ENCODE results near the gene TMPRSS4.

TMPRSS4 gene

DNA sequence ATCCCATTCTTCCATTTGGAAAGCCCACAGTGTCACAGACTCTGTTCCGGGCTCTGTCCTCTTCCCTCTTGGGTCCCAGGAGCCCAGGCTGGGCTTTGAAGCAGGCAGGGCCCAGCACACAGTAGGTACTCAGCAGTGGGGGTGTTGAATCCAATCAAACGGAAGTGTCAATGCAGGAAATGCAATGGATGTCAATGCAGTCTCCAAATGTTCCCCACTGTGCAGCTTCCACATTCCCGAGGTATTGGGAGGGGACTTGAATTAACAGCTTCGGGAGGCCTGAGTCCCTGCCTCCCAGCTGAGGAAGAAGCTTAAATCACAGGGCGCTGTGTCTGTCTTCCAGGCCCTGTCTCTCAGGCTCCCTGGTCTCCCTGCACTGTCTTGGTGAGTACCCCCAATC, 31.6 kb downstream of the TMPRSS4 start:
- DNase-seq: no peak

DNA sequence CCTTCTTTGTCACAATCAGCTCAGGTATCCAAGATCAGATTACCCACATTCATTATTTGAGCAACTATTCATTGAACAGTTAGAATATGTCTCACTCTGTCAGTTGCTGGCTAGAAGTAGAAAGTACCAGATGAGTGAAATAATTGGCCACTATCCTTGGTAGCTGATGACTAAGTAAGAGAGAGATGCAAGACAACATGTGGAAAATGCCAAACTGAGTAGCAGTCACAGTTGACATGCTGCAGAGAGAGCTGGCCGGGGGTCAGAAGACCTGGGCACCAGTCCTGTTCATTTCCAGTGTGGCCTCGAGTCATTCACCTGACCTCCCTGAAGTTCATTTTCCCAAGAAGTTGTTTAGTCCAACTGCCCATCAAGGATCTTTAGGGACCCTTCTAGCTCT, 32.4 kb downstream of the TMPRSS4 start:
- DNase-seq: no peak

DNA sequence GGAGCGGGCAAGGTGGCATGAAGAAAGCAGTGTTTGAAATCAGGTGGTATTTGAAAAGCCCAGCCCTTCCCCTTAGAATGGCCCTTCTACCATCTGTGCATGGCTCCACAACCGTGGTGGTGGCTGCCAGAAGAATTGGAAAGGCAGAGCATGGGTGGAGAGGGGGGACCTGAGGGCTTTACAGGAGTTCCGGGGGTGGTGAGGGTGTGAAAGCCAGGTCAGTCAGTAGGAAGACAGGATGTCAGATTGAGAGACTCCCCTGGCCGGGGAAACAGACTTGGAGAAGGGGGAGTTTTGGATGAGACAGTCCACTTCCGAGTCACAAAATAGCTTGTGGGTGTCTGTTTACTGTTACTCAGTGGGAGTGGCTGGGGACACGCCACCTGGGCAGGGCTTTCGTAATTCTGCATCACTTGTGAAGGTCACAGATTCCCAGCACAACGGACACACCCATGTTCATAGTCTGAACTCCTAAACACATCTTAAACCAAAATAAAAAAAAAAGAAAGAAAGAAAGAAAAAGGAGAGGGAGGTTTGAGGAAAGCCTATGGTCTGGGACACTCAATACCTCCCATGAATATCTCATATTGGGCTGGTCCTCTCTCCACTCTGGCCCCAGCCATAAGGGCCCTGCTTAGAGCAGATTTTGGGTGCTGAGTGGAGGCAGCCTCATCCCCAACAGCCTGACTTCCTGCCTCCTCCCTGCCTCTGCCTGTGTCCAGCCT, 34.3 kb downstream of the TMPRSS4 start:
- DNase-seq: no peak

DNA sequence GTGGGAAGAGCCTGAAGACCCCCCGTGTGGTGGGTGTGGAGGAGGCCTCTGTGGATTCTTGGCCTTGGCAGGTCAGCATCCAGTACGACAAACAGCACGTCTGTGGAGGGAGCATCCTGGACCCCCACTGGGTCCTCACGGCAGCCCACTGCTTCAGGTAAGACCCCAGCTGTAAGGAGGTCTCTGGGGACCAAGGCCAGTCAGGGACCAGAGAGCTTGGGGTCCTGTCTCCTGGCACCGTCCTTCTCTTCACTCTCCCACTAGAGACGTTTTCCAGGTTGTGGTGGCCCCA, 34.8 kb downstream of the TMPRSS4 start:
- no peak for DNase-seq

DNA sequence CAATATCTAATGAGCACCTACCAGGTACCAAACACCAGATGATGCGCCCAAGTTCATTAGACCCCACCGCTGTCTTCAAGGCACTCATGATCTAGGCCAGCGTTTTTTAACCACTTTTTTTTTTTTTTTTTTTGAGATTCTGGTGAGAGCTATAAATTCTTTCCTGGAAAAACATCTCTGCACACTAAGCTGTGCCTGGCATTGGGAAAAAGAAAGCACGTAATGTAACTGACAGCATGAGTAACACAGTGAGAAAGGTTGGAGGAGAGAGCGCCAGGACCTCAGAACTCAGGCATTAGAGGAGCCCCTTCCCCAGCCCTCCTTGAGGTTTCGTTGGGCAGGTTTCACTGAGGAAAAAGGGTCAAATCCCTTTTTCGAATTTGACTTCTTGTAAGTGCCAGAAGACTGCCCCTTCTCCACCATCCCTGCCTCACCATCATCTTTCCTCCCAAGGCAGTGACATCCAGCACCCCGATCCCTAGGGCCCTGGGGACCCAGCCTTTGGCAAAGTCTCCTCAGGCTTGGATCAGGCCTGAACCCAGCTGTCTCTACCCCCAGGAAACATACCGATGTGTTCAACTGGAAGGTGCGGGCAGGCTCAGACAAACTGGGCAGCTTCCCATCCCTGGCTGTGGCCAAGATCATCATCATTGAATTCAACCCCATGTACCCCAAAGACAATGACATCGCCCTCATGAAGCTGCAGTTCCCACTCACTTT, 36.0 kb downstream of the TMPRSS4 start:
- no peak for DNase-seq

DNA sequence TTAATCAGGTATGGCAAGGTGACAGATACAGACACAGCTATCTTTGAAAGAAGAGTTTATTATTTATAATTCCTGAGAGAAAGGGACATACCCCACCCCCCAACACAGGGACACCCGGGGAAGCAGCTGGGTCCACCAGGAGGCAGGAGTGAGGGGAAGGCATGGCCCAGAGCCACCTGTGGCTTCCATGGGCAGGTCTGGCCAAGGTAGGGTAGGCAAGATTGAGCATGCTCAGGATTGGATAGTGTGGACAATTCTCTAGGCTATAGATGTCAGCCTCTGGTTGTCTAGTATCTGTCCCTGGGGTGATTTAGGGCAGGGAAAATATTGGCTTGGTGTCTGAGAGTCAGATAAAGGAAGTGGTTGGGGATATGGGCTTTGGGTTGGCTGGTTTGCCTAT, 37.4 kb downstream of the TMPRSS4 start:
- DNase-seq: no peak

DNA sequence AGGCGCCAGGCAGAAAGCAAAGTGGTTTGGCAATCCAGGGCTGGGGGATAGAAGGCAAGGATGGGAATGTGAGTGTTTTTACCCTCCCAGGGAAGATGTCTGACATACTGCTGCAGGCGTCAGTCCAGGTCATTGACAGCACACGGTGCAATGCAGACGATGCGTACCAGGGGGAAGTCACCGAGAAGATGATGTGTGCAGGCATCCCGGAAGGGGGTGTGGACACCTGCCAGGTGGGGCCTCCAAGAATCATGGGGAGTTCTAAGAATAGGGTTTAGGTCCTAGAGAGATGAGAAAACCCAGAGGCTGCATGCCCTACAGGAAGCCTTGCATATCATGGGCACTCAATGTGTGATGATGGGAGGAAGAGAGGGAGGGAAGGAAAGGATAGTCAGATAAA, 38.2 kb downstream of the TMPRSS4 start:
- DNase-seq: no peak

DNA sequence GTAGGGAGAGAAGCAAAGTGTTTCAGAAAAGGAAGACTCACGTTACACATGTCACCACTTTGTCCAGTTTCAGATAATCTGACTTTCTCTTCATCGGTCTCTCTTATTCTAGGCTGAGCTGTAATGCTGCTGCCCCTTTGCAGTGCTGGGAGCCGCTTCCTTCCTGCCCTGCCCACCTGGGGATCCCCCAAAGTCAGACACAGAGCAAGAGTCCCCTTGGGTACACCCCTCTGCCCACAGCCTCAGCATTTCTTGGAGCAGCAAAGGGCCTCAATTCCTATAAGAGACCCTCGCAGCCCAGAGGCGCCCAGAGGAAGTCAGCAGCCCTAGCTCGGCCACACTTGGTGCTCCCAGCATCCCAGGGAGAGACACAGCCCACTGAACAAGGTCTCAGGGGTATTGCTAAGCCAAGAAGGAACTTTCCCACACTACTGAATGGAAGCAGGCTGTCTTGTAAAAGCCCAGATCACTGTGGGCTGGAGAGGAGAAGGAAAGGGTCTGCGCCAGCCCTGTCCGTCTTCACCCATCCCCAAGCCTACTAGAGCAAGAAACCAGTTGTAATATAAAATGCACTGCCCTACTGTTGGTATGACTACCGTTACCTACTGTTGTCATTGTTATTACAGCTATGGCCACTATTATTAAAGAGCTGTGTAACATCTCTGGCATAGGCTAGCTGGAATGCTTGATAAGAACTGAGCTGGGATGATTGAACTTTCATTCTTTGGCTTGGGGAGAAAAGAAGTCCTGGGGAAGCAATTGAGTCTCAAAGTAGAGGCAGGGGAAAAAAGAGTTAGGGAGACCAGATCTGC, 41.1 kb downstream of the TMPRSS4 start:
- no peak for DNase-seq

DNA sequence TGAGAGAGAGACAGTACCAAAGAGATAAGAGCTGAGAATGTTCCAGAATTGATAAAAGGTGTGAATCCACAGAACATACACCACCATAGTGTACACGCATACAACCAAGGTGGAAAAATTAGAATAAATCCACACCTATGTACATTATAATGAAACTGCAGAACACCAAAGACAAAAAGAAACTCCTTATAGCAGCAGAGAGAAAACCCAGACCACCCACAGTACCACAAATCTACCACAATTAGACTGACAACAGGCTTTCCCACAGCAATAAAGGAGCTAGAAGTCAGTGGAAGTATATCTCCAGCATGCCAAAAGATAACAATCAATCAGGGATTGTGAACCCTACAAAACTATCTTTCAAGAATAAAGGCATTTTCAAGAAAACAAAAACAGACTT, 43.9 kb downstream of the TMPRSS4 start:
- no peak for DNase-seq

DNA sequence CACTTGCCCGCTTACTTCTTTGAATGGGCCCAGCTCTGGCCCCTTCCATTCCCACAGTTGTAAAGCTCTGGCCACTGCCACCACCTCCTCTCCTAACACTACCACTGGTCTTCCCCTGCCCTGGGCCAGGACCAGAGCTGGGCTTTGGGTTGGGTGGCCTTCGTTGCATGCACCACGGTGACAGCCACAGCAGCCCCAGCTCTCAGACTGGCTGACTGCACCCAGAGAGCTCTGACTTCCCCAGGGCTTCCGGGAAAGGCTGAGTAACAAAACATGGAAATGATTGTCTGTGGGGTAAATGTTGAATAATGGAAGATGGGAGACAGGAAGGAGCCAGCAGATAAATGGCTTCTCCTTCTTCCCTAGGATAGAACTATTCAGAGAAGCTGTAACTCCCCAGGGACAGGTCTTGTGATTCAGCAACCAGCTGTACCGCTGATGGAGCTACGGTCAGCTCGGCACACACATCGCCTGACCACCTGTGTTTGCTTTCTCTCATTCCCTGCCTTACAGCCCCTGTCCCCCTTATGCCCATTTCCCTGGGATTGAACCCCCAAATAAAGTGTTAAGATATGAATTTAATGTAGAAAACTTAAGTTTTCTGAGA, 48.2 kb downstream of the TMPRSS4 start:
- DNase-seq: no peak

DNA sequence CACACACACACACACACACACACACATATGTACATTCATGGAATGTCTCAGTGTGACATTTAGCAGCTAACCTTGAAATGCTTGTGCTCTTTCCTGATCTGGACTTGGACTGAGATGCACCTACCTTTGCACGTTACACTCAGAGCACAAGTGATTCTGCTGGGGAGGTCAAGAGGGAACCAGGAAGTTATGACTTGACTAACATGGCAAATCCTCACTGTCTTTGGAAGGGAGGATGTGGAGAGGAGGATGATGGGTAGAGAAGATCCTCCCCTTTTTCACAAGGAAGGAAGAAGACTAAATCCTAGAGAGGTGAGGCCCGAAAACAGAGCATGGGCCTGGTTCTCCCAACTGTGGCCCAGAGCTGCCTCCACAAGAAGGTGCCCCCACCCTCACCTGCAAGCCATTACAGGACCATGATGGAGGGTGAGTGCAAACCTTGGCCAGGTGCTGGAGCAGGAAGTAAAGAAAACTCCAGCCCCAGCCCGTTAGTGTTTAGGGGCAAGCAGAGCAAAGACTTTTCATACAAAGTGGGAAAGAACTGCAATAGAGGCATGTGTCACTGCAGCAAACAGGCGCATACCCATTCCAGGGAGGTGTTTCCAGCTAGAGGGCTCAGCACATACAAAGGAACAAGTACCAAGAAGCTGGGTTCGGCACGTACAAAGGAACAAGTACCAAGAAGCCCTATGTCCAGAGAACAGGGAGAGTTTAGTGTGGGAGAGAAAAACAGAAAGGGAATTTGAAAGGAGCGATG, 49.4 kb downstream of the TMPRSS4 start:
- DNase-seq: no peak

DNA sequence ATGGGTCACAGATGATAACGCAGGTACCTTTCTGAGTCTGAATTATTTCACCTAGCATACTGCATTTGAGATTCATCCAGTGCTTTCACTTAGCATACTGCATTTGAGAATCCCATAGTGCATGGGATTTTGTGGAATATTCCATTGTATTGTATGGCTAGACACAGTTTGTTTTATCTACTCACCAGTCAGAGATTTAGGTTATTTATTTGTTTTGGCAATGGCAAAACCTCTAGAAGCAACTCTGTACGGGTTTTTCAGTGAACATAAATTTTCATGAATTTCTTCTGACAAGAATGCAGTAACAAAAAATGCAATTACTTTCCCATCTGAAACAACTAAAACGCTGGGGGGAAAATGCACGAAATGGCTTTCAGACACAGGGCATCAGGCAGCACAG, 51.4 kb downstream of the TMPRSS4 start:
- no peak for DNase-seq

DNA sequence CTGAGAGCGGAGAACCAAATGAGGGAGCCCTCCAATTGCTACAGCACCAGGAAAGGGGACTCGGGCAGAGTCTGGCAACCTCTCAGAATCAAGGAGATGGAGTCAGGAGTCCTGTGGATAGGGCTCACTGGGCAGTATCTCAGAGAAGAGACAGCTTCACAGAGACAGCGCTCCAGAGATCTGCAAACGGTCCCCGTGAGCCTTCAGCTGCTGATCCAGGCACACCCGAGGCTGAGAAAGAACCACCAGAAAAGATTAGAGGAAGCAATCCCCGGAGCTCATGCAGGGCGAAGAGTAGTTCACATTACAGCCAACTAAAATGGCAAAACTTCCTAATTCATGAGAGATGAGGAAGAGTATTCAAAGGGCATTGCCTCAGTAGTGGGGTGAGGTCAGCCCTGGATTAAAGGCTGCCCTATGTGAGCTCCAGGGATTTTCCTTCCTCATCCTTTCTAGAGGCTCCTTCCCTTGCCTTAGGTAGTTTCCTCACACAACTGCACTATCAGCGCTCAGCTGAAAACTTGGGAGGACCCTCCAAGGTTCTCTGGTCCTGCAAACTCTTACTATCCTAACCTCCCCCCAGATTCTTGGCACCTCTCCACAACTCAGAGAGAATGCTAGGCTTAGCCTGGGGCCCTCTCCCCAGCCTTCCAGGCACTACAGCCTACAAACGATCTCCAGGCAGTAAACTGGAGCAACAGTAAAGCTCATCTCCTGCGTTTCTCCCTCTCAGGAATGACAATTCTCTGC, 52.0 kb downstream of the TMPRSS4 start:
- DNase-seq: no peak

DNA sequence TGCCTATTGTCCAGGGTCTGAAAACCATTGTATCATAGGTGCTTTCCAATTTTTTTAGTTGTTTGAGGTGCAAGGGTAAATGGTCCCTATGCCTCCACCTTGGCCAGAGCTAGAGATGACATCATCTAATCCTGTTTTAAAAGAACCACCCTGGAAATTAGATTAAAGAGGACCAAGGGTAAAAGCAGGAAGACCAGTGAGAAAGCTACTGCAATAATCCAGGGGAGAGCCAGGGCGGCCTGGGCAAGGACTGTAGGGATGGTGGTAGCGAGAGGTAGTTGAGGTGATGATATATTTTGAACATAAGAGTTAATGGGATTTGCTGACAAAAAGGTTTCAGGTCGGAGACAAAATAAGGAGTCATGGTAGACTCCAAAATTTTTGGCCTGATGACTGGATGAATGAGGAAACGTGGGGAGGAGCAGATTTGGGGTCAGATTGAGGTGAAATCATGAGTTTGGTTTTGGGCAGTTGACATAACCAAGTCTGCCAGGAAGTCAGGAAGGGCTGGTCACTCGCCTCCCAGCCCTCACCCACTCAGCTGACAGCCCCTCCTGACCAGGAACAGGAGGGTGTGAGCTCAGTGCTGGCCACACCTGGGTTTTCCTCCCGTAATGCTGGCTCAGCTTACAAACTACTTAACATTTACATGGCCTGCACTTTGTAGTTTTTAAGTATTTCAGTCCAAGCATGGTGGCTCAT, 52.7 kb downstream of the TMPRSS4 start:
- no peak for DNase-seq

DNA sequence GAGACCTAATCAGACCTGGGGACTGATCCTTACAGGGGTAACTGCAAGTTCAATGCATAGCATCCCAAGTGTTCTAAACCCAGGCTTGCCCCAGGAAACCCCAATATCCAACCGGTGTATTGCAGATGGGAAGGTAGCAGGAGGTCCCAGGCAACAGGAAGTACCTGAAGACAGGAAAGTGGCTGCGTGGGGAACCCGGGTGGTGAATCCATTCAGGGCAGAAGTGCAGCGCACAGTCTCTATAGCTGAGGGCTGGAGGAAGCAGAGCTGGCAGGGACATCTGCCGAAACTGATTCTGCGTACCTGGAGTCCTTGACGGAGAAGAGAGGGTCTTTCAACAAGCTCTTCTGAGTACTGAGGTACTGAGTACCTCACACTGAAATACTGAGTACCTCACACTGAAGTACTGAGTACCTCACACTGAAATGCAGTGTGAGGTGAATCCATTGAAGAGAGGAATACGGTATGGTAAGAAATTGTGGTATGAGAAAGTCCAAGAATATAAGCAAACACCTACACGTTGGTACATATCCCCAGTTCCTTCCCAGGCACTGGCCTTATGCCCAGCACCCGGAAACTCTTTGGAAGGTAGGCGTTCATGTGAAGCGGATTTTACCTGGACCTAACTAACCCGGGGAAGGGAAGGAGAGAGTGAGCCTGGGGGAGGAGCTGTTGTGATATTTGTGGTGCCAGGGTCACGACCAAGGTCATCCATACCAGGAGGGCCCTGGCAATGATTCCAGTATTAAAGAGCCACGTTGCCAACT, 55.7 kb downstream of the TMPRSS4 start:
- no peak for DNase-seq

DNA sequence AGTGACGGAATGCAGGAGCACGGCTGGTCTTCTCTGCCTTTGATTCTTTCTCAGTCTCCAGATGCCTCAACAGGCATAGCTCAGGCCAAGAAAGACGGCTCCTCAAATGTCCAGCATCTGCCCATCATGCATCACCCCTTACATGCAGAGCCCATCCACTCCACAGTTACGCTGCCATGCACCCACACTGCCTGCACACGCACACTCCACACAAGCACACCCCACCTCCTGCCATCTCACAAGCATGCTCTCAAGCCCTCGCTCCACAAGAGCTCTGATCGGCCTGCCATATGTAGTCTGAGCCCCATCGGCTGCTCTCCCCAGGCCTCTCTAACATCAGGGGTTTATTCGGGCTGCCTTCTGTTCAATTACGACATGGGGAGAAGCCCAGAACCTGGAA, 56.9 kb downstream of the TMPRSS4 start:
- no peak for DNase-seq

DNA sequence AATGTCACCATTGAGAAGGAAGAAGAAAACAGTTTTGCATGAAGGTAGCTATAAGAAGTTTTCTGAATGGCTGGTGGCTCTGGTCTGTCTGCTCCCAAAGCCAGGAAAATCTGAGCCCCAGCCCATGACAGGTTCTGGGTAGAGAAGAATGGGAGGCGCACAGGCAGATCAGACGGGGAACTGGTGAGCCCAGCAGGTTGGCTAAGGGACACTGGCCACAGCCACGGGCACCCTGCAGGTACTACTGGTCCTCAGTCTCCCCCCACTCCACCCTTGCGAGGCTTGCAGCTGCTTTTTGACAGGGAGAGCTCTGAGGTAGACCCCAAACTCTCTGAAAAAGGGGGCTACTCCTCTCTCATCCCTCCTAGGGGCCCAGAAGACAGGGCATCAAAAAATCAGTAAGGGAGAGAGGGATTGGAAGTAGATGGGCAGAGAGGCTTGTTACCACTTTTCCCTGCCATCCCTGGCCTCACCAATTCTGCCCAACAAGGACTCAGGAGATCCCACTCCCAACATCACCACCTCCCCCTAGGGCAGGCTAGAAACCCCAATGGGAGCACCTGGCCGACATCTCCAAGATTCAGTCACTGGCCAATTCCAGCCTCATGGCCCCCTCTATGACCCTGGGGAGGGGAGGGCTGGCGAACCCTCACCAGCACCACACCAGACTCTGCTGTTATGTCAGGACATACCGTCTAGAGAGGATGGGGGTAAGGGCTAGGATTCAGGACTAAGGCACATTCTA, 58.3 kb downstream of the TMPRSS4 start:
- no peak for DNase-seq

DNA sequence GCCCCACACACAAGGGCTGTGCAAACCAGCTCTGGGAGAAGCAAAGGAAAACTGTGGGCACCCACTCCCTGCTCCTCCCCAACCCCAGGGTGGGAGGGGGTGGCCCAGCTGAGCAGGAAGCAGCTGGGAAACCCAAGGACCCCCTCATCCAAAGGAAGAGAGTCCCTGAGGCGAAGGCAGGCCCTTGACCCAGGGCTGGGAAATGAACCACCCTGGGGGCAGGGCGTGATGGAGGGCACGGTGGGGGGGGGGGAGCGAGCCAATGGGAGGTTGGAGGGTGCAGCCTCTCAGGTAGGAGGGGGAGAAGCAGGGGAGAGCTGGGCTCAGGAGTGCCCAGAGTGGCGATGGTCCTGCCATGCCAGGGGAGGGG, 58.9 kb downstream of the TMPRSS4 start:
- no peak for DNase-seq

DNA sequence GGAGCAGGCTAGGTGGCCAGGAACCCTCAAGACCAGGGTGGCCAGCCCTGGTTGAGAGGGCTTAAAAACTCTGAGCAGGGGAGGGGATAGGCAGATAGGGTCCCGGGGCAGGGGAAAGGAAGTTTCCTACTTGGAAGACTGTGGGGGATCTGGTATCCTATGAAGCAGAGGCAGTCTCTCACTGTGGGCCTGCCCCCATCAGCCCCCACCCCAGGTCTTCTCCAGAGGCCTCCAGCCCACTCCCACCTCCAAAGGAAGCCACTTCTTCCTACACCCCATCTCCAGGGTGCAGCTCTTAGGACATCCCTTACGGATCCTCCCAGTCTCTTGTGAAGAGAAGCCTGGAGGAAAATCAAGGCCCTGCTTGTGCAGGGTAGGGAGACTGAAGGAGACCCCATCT, 59.5 kb downstream of the TMPRSS4 start:
- DNase-seq: no peak

DNA sequence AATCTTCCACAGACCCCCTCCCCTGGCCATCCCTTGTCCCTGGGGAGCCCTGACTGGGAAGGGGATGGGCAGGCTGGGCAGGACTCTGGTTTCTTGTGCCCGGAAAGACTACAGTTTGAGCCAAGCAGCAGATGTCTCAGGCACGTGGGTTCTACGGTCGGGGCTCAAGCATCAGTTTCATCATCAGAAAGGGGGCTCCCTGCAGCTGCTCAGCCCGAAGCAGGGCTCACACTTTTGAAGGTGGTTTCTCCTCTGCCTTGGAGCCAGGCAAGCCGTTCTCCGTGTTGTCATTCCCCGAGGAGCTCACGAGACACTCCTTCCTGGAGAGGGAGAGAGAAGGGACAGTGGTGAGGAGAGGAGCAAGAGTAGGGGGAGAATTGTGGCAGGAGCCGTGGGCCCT, 59.9 kb downstream of the TMPRSS4 start:
- no peak for DNase-seq
